GM13976 (cell line): ENCODE data around the gene ZBTB47.

Experiments
- DNase-seq: peaks from one replicate; pipeline ENCODE4 v3.0.0; 2012; ENCODE audit warnings: low spot score
- in situ Hi-C: fragments of 300-500 bp; cut with MboI; formaldehyde crosslinking; loops from one replicate; pipeline ENCODE4 v1.12.0; 2022; ENCODE audit warnings: low sequenced_read_pairs, mixed read lengths, inconsistent platforms; ENCODE audit not compliant: unreplicated experiment
- TF ChIP-seq, protein P1 (sequence below): IDR thresholded peaks from 2 replicates; pipeline ENCODE4 v1.5.1; 2012; ENCODE audit warnings: borderline replicate concordance, mild to moderate bottlenecking; ENCODE audit not compliant: insufficient read depth; ENCODE audit errors: extremely low read depth, missing control alignments, control extremely low read depth

ZBTB47 gene

DNA sequence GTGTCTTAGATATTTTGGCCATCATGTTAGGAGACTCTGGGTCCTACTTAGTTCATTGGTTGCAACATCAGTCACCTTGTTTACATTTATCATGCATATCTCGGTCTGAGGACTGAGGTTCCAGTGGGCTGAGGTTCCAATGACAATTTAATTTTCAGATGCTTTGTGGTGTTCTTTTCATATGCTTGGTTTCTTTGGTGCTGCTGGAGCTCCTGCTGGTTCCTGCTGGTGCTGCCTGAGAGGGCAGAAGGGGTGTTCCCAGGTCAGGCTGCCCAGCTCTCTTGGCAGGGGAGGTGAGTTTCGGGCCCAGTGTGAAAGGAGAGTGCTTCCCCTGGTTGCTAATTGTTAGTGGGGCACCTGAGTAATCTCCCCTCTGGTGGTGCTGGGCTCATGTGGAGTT, 24.9 kb downstream of the ZBTB47 start:
- TF ChIP-seq, protein P1, sequence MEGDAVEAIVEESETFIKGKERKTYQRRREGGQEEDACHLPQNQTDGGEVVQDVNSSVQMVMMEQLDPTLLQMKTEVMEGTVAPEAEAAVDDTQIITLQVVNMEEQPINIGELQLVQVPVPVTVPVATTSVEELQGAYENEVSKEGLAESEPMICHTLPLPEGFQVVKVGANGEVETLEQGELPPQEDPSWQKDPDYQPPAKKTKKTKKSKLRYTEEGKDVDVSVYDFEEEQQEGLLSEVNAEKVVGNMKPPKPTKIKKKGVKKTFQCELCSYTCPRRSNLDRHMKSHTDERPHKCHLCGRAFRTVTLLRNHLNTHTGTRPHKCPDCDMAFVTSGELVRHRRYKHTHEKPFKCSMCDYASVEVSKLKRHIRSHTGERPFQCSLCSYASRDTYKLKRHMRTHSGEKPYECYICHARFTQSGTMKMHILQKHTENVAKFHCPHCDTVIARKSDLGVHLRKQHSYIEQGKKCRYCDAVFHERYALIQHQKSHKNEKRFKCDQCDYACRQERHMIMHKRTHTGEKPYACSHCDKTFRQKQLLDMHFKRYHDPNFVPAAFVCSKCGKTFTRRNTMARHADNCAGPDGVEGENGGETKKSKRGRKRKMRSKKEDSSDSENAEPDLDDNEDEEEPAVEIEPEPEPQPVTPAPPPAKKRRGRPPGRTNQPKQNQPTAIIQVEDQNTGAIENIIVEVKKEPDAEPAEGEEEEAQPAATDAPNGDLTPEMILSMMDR: no peak
- in situ Hi-C loops: no loop called here
- DNase-seq: no peak

DNA sequence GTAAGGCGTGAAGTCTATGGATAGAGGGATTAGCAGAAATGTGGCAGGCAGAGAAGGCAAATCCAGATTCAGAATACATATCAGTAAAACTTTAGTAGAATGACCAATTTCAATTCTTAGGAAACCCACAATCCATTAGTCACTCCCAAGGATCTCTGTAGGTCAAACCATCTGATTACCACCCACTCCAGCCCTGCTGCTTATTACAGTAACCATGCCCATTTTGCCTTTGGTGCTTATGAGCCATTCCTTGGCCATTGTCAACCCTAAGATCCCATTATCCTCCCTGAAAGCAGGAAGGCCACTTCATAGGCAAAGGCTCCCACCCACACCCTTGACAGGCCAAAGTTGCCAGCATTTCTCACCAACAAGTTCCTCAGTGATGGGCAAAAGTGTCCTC, 26.8 kb downstream of the ZBTB47 start:
- TF ChIP-seq, protein P1: no peak
- no peak for DNase-seq
- in situ Hi-C loops: no loop called here

DNA sequence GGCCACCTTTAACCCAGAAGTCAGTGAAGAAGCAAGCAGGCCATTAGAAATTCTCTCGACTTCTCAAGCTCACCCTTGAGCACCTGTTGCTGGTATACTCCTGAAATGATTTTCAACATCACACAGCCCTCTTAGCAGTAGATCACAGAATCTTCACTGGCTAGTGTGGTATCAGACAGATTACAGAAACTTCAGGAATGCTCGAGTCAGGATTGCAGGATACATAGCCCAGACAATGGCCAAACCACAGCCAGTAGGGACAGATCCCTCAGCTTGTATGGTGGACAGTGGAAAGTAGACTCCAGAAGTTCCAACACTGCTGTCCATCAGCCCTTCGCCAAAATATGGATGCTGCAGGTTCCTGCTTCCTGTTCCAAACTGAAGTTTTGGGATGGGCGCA, 27.3 kb downstream of the ZBTB47 start:
- DNase-seq: no peak
- TF ChIP-seq, protein P1: no peak
- in situ Hi-C loops: no loop called here

DNA sequence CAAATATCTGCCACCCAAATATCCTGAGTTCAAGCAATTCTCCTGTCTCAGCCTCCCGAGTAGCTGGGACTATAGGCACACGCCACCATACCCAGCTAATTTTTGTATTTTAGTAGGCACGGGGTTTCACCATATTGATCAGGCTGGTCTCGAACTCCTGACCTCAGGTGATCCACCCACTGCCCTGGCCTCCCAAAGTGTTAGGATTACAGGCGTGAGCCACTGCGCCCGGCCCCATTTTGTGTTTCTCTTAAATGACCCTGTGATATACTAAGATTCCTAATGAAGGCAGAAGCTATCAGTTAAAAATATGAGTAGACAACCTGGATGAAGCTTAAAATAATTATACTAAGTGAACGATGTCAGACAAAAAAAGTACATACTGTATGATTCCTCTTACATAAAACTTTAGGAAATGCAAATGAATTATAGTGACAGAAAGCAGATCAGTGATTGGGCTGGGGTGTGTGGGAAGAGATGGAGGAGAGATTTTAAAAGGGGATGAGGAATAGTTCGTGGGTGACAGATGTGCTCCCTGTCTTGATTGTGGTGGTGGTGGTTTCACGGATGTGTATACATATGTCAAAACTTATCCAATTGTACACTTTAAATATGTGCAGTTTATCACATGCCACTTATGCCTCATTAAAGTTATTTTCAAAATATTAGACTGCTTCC, 28.0 kb downstream of the ZBTB47 start:
- TF ChIP-seq, protein P1: no peak

DNA sequence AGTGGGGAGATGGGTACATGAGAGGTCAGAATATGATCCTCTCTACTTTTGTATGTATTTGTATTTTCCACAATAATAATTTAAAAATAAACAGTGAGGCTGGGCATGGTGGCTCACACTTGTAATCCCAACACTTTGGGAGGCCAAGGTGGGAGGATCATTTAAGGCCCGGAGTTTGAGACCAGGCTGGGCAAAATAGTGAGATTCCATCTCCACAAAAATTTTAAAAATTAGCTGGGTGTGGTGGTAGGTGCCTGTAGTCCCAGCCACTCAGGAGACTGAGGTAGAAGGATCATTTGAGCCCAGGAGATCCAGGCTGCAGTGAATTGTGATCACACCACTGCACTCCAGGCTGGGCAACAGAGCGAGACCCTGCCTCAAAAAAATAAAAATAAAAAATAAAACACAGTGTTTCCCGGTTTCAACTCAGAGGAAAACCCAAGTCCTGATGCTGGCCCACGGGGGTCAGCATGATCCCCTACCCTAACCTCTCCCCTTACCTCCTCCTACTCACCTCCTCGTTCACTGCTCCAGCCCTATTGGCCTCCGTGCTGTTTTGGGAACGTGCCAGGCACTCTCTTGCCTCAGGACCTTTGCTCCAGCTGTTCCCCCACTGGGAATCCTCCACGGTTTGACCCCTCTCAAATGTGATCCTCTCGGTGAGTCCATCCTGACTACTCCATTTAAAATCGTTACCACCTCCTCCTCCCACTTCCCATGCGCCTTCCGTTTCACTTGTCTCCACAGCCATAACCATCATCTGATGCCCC, 29.0 kb downstream of the ZBTB47 start:
- DNase-seq: no peak
- in situ Hi-C loops: no loop called here
- TF ChIP-seq, protein P1: no peak

More for the DNA sequence above, 28.0 kb downstream of the ZBTB47 start:
- DNase-seq: no peak
- in situ Hi-C loops: no loop called here

DNA sequence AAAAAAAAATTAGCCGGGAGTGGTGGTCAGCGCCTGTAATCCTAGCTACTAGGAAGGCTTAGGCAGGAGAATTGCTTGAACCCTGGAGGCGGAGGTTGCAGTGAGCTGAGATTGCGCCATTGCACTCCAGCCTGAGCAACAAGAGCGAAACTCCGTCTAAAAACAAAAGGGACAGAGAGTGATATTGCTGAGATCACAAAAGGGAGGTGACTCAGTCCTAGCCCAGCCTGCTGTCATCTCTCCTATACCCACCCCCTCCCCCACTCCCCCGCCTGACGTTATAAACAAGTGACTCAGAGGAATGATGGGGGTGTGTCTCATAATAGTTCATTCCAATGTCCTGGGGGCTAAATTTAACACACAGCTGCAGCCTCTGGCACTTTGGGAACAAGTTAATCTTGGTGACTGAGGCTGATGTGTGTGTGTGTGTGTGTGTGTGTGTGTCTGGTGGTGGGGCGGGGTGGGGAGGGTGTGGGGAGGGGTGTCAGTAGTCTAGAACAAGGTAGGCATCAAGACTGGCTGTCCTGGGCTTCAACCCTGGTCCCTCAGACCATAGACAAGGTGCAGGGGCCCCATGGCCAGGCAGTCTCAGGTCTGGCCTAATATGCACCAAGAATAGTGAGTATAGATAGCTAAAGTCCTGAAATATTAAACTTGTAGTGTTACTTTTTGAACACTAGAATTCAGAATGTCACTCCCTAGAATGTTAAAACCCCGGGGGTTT, 30.5 kb downstream of the ZBTB47 start:
- in situ Hi-C loops: no loop called here
- TF ChIP-seq, protein P1: no peak
- no peak for DNase-seq
